Trophoblast cell (in vitro differentiated cells and primary cell): ENCODE measurements around the gene FXYD6.

Experiments
- DNase-seq, 2 donors: peaks; one replicate each; pipeline ENCODE4 v3.0.0-alpha.2; 2016
- H2AFZ ChIP-seq: 2 replicates; pipeline ENCODE4 v1.6.1; 2013; ENCODE audit warnings: low read length, moderate library complexity, mild to moderate bottlenecking; ENCODE audit not compliant: insufficient read depth, poor library complexity
- H2AK5ac ChIP-seq: 2 replicates; pipeline ENCODE4 v1.6.1; 2013; ENCODE audit warnings: mild to moderate bottlenecking, low read length
- H2BK120ac ChIP-seq: 2 replicates; pipeline ENCODE4 v1.6.1; 2013; ENCODE audit warnings: low read length, mild to moderate bottlenecking, moderate library complexity; ENCODE audit not compliant: insufficient read depth, poor library complexity
- H2BK12ac ChIP-seq: 2 replicates; pipeline ENCODE4 v1.6.1; 2013; ENCODE audit warnings: mild to moderate bottlenecking, low read length, moderate library complexity
- H2BK5ac ChIP-seq: 2 replicates; pipeline ENCODE4 v1.6.1; 2013; ENCODE audit warnings: low read length, low read depth, moderate library complexity, mild to moderate bottlenecking; ENCODE audit not compliant: poor library complexity
- H3K14ac ChIP-seq: 2 replicates; pipeline ENCODE4 v1.6.1; 2013; ENCODE audit warnings: mild to moderate bottlenecking, low read length
- H3K18ac ChIP-seq: 2 replicates; pipeline ENCODE4 v1.6.1; 2013; ENCODE audit warnings: mild to moderate bottlenecking, low read length
- H3K23ac ChIP-seq: 2 replicates; pipeline ENCODE4 v1.6.1; 2013; ENCODE audit warnings: low read length
- H3K27ac ChIP-seq: 2 replicates; pipeline ENCODE4 v1.5.1; 2013; ENCODE audit warnings: low read depth, mild to moderate bottlenecking, inconsistent platforms, low read length, moderate library complexity
- H3K27me3 ChIP-seq: 2 replicates; pipeline ENCODE4 v1.6.1; 2013; ENCODE audit warnings: inconsistent platforms, mild to moderate bottlenecking, low read length, moderate library complexity; ENCODE audit not compliant: insufficient read depth
- H3K36me3 ChIP-seq, 2 experiments: 1 replicate in 1 of 2; 2 replicates in 1 of 2; pipeline ENCODE4 v1.6.1; 2013; ENCODE audit warnings: low read length in 2 of 2, mild to moderate bottlenecking in 2 of 2, moderate library complexity in 1 of 2; ENCODE audit not compliant: insufficient read depth in 2 of 2, control insufficient read depth in 1 of 2
- H3K4ac ChIP-seq: 2 replicates; pipeline ENCODE4 v1.6.1; 2013; ENCODE audit warnings: low read depth, mild to moderate bottlenecking, low read length, moderate library complexity
- H3K4me1 ChIP-seq, 2 experiments: 1 replicate in 1 of 2; 2 replicates in 1 of 2; pipeline ENCODE4 v1.6.1; 2013; ENCODE audit warnings: low read length in 2 of 2, mild to moderate bottlenecking in 2 of 2, moderate library complexity in 1 of 2; ENCODE audit not compliant: insufficient read depth in 2 of 2, control insufficient read depth in 1 of 2
- H3K4me2 ChIP-seq: 2 replicates; pipeline ENCODE4 v1.6.1; 2013; ENCODE audit warnings: inconsistent platforms, mild to moderate bottlenecking, low read length, moderate library complexity
- H3K4me3 ChIP-seq: 2 replicates; pipeline ENCODE4 v1.5.1; 2013; ENCODE audit warnings: mild to moderate bottlenecking, low read depth, low read length, inconsistent platforms
- H3K79me1 ChIP-seq: one replicate; pipeline ENCODE4 v1.6.1; 2013; ENCODE audit warnings: low read length
- H3K79me2 ChIP-seq: 2 replicates; pipeline ENCODE4 v1.6.1; 2013; ENCODE audit warnings: low read length, mild to moderate bottlenecking; ENCODE audit not compliant: control insufficient read depth, insufficient read depth, poor library complexity
- H3K9ac ChIP-seq: 2 replicates; pipeline ENCODE4 v1.6.1; 2013; ENCODE audit warnings: mild to moderate bottlenecking, low read length
- H3K9me3 ChIP-seq: 2 replicates; pipeline ENCODE4 v1.6.1; 2013; ENCODE audit warnings: low read depth, mild to moderate bottlenecking, control low read depth, inconsistent platforms, low read length; ENCODE audit not compliant: insufficient read depth
- H4K12ac ChIP-seq: 2 replicates; pipeline ENCODE4 v1.6.1; 2013; ENCODE audit warnings: low read depth, mild to moderate bottlenecking, low read length, moderate library complexity
- H4K8ac ChIP-seq: 2 replicates; pipeline ENCODE4 v1.6.1; 2013; ENCODE audit warnings: low read depth, mild to moderate bottlenecking, low read length, moderate library complexity
- H4K91ac ChIP-seq: one replicate; pipeline ENCODE4 v1.6.1; 2013; ENCODE audit warnings: low read depth, mild to moderate bottlenecking, low read length, moderate library complexity
- WGBS: extraction: QIAGEN DNeasy Blood & Tissue Kit; methylation state at CpG from one replicate; pipeline ENCODE4 v1.1.7; 2013; ENCODE audit warnings: missing lambda C conversion rate; ENCODE audit not compliant: insufficient read length, insufficient coverage; ENCODE audit errors: extremely low coverage; 5-methylcytosine and 5-hydroxymethylcytosine counted together

FXYD6 gene

DNA sequence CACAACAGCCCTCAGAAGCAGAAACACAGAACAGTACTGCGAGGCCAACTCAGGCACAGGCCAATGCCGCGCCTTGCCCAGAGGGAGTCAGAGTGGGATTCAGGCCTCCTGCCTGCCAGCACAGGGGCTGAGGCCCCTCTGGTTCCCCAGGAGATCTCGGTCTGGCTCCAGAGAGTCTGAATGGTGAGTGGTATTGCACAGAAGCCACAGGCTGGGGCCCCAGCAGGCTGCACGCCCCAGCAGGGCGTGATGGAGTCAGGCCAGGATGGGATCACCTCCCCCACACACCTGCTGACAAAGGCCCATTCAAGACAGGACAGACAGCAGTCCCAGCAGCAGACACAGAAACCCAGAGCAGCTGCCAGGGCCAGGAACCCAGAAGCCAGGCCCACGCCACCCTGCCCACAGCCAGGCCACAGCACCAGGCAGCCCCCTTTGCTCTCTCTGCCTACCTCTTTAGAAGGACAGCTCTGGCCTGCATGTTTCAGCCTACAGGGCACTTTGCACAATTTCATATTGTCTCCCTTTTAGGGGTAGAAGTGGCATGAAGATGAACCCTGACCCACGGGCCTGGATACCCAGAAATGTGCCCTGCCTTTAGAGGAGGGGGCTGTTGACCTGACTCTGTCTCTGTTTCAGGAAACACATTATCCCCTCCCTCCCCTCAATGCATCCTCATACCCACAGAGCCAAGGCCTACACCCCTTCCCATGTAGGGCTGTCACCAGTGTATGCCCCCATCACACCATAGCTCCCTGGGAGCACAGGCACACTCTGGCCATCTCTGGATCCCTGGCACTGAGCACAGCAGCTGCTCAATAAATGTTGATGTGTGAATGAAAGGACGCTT, 6.1 kb downstream of the FXYD6 start:
- no peak overlapping the region for H2BK5ac ChIP-seq
- no CpG with 5 or more reads among the region's 9 CpGs for WGBS
- H3K9me3 ChIP-seq = peaks cover 2% of the 10 kb centered on the region

DNA sequence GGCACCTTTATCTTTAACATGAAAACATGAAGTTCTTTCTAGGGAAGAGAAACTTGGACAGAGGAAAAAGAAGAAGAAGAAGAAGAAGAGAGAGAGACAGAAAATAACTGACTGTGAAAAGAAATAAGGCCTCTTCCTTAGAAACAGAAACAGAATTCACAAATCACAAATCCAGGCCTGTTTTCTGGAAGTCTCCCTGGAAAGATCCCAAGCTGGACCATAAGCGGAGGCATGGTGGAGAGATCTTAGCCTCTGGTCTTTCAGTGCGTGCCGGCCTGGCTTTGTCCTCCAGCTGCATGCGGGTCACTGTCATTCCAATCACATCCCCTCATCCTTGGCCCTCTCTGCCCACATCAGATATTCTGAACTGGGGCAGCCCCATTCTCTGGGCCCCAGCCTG, 6.9 kb downstream of the FXYD6 start:
- DNase-seq = peak in 1 of 2 donors; percentile 34

More for the DNA sequence above, 6.1 kb downstream of the FXYD6 start:
- no peak overlapping the region for H4K91ac ChIP-seq
- H3K4ac ChIP-seq = no peak overlapping the region
- no peak overlapping the region for H3K14ac ChIP-seq
- no peak overlapping the region for H3K4me2 ChIP-seq
- no peaks in the 10 kb centered on the region for H3K79me2 ChIP-seq
- H3K4me3 ChIP-seq = no peak overlapping the region
- no peaks in the 10 kb centered on the region for H3K36me3 ChIP-seq
- no peak overlapping the region for H3K23ac ChIP-seq
- H4K8ac ChIP-seq = no peak overlapping the region
- no peaks in the 10 kb centered on the region for H3K79me1 ChIP-seq
- H3K4me1 ChIP-seq = peaks cover 0 to 5% of the 10 kb centered on the region in 2 experiments
- no peak overlapping the region for H3K9ac ChIP-seq
- no peak for DNase-seq
- H3K18ac ChIP-seq = no peak overlapping the region
- H4K12ac ChIP-seq = no peak overlapping the region
- H3K27ac ChIP-seq = no peak overlapping the region
- H2AFZ ChIP-seq = no peak overlapping the region
- no peak overlapping the region for H2AK5ac ChIP-seq
- peaks cover 14% of the 10 kb centered on the region for H3K27me3 ChIP-seq
- H2BK12ac ChIP-seq = no peak overlapping the region
- H2BK120ac ChIP-seq = no peak overlapping the region

DNA sequence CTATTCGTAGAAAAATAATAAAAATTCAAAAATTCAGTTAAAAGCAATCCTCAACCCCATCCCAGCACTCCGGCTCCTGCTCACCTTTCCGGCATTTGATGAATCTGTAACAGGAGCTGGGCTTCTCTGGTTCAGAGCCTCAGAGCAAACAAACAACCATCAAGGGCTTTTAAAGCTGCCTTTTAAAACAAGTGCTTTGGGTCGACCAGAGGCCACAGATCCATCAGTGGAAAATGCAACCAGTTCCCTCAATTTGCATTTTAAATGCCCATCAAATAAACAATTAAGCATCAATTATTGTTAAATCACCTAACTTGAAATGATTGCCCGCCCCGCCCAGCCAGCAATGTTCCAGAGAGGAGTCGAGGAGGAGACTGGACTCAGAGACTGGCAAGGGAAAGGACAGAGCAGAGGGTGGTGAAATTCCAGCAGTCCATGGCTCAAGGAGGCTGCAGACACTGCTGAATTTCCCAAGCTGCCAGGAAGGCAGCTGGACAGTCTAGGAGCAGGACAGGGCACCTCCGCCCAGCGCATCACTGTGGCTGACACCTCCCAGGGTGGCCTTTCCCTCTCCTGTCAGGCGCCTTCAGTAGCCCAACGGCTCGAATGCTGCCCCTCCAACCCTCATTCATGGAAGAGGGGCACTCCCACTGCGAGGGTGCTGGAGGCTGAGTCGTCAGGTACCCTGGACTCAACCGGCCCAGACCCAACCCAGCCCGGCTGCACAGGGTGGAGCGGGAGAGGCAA, 7.5 kb downstream of the FXYD6 start:
- DNase-seq = no peak
- WGBS = no CpG with 5 or more reads among the region's 17 CpGs

More for the DNA sequence above, 6.9 kb downstream of the FXYD6 start:
- Histone ChIP-seq H2AFZ (no peak overlapping the region), H3K4me1 (peaks cover 0 to 5% of the 10 kb centered on the region in 2 experiments), H3K18ac (no peak overlapping the region), H2BK12ac (no peak overlapping the region), H3K36me3 (no peaks in the 10 kb centered on the region), H3K27me3 (peaks cover 8% of the 10 kb centered on the region), H3K79me1 (no peaks in the 10 kb centered on the region), H4K8ac (no peak overlapping the region), H2BK5ac (no peak overlapping the region), H3K27ac (no peak overlapping the region), H2BK120ac (no peak overlapping the region), H3K4ac (no peak overlapping the region), H2AK5ac (no peak overlapping the region), H3K9ac (no peak overlapping the region), H3K9me3 (no peaks in the 10 kb centered on the region), H3K23ac (no peak overlapping the region), H3K4me2 (no peak overlapping the region), H3K4me3 (no peak overlapping the region), H4K91ac (no peak overlapping the region), H3K14ac (no peak overlapping the region), H4K12ac (no peak overlapping the region), H3K79me2 (no peaks in the 10 kb centered on the region)
- WGBS = no CpG with 5 or more reads among the region's 4 CpGs

DNA sequence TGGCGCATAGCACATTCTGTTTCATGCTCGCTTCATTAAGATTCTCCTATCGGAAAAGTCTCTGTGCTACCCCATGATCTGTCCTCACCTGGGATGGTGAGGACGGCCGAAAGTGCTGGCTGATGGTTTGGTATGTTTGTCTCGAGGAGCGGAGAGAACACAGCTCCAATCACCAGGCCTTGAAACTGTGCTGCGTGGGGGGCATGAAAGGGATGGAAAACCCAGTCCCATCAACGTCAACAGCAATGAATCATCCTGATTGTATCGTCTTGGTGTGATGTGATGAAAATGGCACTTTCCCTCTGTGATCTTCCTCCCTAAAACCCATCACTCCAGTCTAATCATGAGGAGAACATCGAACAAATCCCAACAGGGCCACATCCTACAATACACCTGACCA, 8.4 kb downstream of the FXYD6 start:
- no peak overlapping the region for H3K4me2 ChIP-seq
- H3K9ac ChIP-seq = no peak overlapping the region
- H2BK120ac ChIP-seq = no peak overlapping the region
- H3K79me2 ChIP-seq = no peaks in the 10 kb centered on the region
- no peaks in the 10 kb centered on the region for H3K9me3 ChIP-seq
- no peak overlapping the region for H3K23ac ChIP-seq
- H3K18ac ChIP-seq = no peak overlapping the region
- H3K4ac ChIP-seq = no peak overlapping the region
- H3K36me3 ChIP-seq = no peaks in the 10 kb centered on the region
- H4K8ac ChIP-seq = no peak overlapping the region
- no peak overlapping the region for H2BK12ac ChIP-seq
- H3K27me3 ChIP-seq = no peaks in the 10 kb centered on the region
- no peak overlapping the region for H3K27ac ChIP-seq
- DNase-seq = no peak
- H2BK5ac ChIP-seq = no peak overlapping the region
- H4K91ac ChIP-seq = no peak overlapping the region
- no peak overlapping the region for H3K4me3 ChIP-seq
- no peak overlapping the region for H4K12ac ChIP-seq
- no peak overlapping the region for H3K14ac ChIP-seq
- peaks cover 0 to 5% of the 10 kb centered on the region in 2 experiments for H3K4me1 ChIP-seq
- no CpG with 5 or more reads among the region's 11 CpGs for WGBS
- no peak overlapping the region for H2AK5ac ChIP-seq
- no peak overlapping the region for H2AFZ ChIP-seq
- no peaks in the 10 kb centered on the region for H3K79me1 ChIP-seq

More for the DNA sequence above, 7.5 kb downstream of the FXYD6 start:
- peaks cover 0 to 5% of the 10 kb centered on the region in 2 experiments for H3K4me1 ChIP-seq
- H3K79me1 ChIP-seq = no peaks in the 10 kb centered on the region
- no peaks in the 10 kb centered on the region for H3K79me2 ChIP-seq
- H4K8ac ChIP-seq = no peak overlapping the region
- no peaks in the 10 kb centered on the region for H3K36me3 ChIP-seq
- no peak overlapping the region for H4K91ac ChIP-seq
- no peak overlapping the region for H3K23ac ChIP-seq
- no peaks in the 10 kb centered on the region for H3K9me3 ChIP-seq
- H4K12ac ChIP-seq = no peak overlapping the region
- H3K27ac ChIP-seq = no peak overlapping the region
- H2AFZ ChIP-seq = no peak overlapping the region
- H3K27me3 ChIP-seq = peaks cover 4% of the 10 kb centered on the region
- no peak overlapping the region for H3K14ac ChIP-seq
- H2BK12ac ChIP-seq = no peak overlapping the region
- H3K9ac ChIP-seq = no peak overlapping the region
- no peak overlapping the region for H2BK120ac ChIP-seq
- no peak overlapping the region for H3K4me2 ChIP-seq
- no peak overlapping the region for H2BK5ac ChIP-seq
- no peak overlapping the region for H2AK5ac ChIP-seq
- no peak overlapping the region for H3K18ac ChIP-seq
- no peak overlapping the region for H3K4me3 ChIP-seq
- no peak overlapping the region for H3K4ac ChIP-seq
